Glomerular visceral epithelial cell (primary cell): ENCODE results near the gene NBDY.

Experiments
- DNase-seq: peaks from one replicate; pipeline ENCODE4 v3.0.0-alpha.2; 2016; ENCODE audit errors: extremely low spot score

The NBDY gene

DNA sequence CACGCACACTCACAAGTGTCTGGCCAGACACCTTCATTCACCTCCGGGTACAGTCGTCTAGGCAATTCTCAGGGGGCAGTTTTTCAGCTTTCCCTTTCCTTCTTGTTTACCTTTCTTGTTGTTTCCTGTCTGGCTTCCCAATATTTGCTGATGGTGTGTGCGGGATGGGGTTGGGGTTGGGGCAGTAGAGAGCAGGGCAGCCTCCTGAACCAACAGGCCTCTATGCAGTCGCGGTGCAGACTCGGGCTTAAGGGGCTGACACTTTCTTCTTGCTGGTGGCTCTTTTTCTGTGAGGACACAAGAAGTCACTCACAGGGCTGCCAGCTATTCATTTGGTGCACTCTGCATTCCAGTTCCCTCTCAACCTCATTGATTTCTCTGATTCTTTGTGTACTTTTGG is 56.4 kb downstream of the NBDY start:
- DNase-seq: no peak

GRCh38 chrX:56786889-56787733 is 58.1 kb downstream of the NBDY start:
- no peak for DNase-seq

- DNase-seq: no peak
Observed at GRCh38 chrX:56787734-56788152, 58.7 kb downstream of the NBDY start.

DNA sequence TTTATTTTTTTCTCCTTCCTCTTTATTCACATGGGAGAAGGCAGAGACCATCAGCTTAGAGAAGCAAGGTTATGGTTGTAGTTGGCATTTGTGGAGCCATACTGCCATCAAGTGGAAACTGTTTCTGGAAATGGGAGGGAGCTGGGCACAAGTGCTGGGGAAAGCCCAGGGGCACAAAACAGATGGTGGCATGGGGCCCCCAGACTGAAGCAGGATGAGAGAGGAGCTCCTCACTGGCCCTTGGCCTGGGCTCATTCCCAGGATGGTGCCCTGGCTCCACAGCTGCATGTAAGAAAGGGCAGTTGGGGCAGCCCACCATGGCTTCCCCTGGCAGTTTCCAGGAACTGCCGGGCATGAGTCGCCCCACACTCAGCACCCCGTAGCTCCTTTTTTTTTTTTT is 59.2 kb downstream of the NBDY start:
- no peak for DNase-seq

DNA sequence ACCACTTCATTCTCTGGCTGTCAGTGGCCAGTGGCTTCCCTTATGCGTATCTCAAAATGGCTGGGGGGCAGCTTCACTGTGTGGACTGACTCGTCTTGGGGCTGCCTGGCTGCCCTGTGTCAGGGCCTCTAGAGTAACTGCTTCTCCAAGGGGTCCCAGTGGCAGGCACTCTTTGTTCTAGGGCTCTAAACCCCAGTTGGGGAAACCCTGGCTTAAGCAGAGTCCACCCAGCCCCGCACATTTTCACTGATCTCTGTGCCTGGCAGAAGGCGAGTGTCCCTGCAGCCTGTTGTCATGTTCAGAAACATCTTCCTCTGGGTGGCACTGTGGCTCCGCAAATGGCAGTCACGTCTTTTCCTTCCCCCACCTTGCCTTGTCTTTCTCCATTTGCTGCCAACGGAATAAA is 59.7 kb downstream of the NBDY start:
- DNase-seq: no peak

GRCh38 chrX:56789518-56790070 is 60.6 kb downstream of the NBDY start:
- no peak for DNase-seq

GRCh38 chrX:56790778-56791177 is 61.7 kb downstream of the NBDY start:
- DNase-seq: no peak

DNA sequence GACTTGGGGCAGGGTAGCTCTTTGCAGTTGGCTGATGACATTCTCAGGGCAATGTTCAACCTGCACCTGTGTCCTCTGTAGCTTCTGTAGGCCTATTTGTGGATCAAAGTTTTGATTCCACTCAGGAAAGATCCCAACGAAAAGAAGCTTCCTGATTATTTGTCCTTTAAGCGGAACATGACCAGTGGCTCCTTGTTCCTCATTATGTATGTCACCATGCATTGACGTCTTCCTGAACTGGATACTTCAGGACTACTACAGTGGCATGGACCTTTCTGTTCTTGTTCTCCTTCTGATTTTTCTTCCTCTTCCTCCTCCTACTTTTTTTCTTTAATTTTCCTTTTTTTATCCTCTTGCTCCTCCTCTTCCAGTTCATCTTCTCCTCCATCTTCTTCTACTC is 62.4 kb downstream of the NBDY start:
- DNase-seq: no peak

DNA sequence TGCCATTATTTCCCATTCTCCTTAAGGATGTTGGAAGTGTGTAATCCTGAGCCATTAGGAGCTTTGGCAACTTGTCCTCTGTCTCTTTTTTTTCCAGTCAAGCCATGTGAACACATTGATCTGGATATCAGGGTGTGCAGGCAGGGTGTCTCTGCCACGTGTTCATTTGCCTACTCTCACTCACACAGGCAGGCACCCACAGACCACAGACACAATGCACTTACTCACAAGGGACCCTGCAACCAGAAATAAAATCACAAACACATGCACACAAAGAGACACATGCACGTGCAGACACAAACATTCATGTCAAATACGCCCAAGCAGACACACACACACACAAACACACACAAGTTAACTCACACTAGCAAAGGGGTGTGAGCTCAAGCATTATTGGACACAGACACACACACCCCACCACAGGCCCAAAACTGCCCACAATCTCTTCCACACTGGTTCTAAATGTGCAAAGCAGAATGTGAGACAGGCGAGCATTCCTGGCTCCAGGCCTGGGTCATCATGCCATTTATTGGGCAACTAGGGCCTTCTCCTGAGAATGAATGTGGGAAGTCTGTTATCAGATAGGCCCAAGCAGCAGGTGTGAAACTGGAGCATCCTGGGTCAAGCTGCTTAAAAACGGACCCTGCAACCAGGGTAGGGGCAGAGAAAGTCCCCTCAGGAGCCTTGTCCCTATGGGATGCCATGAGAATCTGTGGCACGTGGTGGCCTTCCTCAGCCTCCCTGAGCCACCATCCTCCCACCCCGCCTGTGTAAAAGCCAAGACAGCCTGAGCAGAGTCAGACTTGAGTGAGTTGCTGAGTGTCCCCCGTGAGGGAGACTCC is 63.4 kb downstream of the NBDY start:
- no peak for DNase-seq

DNA sequence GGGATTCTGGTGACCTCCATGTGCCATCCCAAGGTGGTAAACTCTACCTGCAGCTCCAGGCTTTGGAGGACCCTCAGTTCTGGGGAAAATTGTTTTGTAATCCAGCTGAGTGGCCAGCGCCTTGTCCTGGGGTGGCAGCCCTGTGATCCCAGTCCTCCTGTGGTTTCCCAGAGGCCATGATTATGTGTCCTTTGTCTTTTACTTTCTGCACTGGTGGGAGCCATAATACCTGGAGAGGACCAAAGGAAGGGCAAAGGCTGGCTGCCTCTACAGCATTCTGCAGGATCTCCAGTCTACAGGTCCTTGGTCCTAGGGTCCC is 64.0 kb downstream of the NBDY start:
- no peak for DNase-seq

GRCh38 chrX:56793521-56794320 is 64.7 kb downstream of the NBDY start:
- no peak for DNase-seq

GRCh38 chrX:56794404-56795230 is 65.6 kb downstream of the NBDY start:
- no peak for DNase-seq

GRCh38 chrX:56795309-56795868 is 66.3 kb downstream of the NBDY start:
- no peak for DNase-seq

GRCh38 chrX:56796641-56797395 is 67.8 kb downstream of the NBDY start:
- no peak for DNase-seq

- DNase-seq: no peak
Observed at GRCh38 chrX:56797574-56798338, 68.7 kb downstream of the NBDY start.

DNA sequence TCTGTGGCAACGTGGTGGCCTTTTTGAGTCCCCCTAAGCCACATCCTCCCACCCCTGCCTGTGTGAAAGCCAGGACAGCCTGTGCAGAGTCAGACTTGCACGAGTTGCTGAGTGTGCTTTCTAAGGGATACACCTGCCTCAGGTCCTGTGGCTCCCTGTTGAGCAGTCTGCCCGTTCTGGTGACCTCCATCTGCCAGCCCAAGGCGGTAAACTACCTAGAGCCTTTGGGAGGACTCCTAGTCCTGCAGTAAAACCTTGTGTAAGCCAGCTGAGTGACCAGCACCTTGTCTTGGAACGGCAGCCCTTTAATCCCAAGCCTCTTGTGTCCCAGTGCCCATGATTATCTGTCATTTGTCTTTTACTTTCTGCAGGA is 69.3 kb downstream of the NBDY start:
- no peak for DNase-seq

DNA sequence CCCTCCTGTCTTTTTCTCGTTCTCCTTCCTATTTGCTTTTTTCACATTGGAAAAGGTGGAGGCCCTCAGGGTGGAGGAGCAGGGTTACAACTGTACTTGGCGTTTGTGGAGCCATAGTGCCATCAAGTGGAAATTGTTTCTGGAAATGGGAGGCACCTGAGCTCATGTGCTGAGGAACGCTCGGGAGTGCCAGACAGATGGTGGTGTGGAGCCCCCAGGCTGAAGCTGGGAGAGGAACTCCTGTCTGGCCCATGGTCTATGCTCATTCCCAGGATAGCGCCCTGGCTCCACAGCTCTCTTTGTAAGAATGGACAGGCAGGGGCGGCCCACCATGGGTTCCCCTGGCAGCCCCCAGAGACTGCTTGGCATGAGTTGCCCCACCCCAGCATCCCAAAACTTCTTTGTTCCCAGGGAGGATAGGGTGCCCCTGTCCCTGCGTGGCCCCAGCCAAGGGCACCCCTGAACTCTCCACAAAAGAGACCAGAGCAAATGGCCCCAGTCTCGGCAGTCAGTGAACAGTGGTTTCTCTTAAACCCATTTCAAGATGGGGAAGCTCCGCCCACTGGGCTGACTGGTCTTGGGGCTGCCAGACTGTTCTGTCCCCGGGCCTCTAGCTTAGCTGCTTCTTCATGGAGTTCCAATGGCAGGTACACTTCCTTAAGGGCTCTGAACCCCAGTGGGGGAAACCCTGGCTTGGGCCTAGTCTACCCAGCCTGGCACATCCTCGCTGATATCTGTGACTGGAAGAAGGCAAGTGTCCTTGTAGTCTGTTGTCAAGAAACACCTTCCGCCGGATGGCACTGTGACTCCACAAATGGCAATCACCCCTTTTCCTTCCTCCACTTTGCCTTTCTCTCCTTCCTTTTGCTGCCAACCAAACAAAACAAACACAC is 70.1 kb downstream of the NBDY start:
- DNase-seq: no peak

- DNase-seq: no peak
Observed at GRCh38 chrX:56800307-56800706, 71.3 kb downstream of the NBDY start.
